ENCODE results near the gene SEMA3G.

SEMA3G gene

DNA sequence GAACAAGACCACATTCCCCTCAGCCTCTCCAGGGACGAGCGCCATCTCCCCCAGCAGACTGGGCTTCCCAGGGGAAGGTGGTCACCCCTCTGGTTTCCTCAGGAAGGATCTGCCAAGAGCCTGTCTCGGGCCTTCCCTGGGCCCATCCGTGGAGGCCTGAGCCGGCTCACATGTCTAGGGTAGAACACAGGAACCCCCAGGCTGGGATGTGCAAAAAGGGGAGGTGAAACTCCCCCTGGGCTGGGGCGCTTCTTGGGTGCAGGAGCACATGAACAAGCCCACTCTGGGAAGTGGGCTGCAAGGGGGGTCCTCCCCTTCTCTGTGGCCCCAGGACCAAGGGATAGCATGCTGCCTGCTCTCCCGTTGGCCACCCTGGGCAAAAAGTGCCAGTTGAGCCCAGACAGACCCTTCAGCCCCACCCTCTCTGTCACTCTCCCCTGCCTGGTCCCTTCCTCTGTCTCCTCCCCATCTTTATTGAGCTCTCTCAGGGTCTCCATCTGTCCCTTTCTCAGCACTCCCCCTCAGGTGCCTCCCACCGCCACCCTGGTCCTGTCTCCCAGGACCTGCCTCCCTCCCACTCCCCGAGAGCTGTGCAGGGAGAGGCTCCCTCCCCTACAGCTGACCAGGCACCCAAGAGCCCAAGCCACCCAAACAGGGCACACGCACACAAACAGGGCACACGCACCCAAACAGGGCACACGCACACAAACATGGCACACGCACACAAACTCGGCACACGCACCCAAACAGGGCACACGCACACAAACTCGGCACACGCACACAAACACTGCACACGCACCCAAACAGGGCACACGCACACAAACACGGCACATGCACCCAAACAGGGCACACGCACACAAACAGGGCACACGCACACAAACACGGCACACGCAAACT, 864 bp downstream of the SEMA3G start:
- DNase-seq (ENCODE audit: low read depth), result no peak
- H3K4me3 ChIP-seq (ENCODE audit: low read length), result no peak overlapping the region

DNA sequence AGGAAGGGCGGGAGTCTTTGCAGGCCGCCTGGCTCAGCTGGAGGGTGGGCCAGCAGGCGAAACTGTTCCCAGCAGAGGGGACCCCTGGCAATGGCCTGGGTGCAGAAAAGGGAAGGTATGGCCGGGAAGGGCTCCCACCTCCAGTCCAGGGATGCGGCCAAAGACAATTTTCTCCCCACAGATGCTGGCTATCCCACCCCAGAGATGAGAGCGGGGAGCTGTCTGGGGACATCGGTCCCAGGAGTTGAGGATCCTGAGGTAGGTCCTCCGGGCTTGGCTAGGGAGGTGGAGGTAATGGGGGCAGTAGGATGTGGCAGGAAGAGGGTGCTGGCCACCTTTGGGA, 1.7 kb downstream of the SEMA3G start:
- H3K4me3 ChIP-seq (ENCODE audit: low read length), result no peak overlapping the region
- DNase-seq (ENCODE audit: low read depth), result no peak
- TF ChIP-seq, protein P1, sequence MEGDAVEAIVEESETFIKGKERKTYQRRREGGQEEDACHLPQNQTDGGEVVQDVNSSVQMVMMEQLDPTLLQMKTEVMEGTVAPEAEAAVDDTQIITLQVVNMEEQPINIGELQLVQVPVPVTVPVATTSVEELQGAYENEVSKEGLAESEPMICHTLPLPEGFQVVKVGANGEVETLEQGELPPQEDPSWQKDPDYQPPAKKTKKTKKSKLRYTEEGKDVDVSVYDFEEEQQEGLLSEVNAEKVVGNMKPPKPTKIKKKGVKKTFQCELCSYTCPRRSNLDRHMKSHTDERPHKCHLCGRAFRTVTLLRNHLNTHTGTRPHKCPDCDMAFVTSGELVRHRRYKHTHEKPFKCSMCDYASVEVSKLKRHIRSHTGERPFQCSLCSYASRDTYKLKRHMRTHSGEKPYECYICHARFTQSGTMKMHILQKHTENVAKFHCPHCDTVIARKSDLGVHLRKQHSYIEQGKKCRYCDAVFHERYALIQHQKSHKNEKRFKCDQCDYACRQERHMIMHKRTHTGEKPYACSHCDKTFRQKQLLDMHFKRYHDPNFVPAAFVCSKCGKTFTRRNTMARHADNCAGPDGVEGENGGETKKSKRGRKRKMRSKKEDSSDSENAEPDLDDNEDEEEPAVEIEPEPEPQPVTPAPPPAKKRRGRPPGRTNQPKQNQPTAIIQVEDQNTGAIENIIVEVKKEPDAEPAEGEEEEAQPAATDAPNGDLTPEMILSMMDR (IDR thresholded peaks at IDR 0.05; ENCODE audit: insufficient read depth, low read depth, low read length, missing control alignments), result no peak

More for the DNA sequence above, 864 bp downstream of the SEMA3G start:
- TF ChIP-seq, protein P1 (IDR thresholded peaks at IDR 0.05; ENCODE audit: insufficient read depth, low read depth, low read length, missing control alignments), result no peak

DNA sequence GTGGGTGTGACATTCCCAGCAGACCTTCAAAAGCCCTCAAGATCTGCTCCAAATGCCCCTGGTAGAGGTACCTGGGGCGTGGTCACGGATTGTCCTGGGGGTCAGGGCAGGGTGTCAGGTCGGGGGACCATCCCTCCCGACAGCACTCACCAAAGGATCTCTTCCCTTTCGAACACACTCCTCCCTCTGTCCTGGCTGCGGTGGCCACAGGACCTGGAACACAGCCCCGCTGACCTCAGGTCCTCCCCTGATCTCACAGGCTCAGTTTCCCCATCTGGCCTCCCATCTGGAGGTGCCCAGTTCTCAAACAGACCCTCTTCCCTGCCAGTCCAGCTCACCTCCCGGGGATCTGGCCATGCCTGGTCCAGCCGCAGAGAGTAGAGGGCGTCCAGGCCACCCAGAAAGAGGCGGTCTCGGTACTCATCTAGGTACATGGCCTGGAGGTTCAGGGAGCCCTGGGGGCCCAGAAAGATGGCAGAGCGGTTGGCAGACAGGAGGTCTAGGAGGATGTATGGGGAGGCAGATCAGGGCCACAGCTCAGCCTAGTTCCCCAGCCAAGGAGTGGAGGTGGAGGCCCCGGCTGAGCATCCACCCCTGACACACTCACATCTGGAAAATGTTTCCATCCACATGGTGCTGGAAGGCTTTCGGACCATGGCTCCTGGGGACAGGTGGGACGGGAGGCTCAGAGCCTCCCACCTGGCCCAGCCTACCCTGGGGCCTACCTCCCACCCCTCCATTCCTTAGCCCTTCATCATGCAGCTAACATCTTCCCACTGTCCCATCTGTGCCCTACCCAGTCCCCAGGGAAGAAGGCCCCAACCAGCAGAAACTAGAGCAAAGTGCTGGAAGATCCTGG, 2.3 kb downstream of the SEMA3G start:
- TF ChIP-seq, protein P1 (IDR thresholded peaks at IDR 0.05; ENCODE audit: insufficient read depth, low read depth, low read length, missing control alignments), result no peak
- no peak overlapping the region for H3K4me3 ChIP-seq (ENCODE audit: low read length)
- no peak for DNase-seq (ENCODE audit: low read depth)

DNA sequence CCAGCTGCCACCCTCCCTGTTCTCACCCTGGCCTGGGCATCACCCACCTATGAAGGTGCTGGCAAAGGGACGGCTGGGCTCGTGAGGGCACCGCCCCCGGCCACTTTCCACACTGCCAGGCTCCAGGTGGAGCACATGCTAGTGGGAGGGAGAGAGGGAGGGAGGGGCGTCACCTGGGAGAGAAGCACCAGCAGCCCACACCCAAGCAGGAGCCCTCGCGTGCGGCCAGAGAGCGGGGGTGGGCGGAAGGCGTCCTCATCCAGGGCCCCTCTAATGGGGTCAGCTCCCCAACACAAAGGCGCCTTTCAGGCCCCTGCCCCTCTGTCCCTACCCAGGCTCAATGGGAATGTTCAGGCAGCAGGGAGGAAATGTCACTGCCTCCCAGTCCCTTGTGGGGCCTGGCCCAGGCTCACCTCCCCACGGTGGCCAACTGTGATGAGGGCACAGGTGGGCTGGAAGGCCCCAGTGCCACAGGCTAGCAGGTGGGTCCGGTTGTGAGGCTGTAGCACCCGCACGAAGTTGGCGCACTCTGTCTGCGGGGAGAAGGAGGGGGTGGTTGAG, 3.1 kb downstream of the SEMA3G start:
- TF ChIP-seq, protein P1 (IDR thresholded peaks at IDR 0.05; ENCODE audit: insufficient read depth, low read depth, low read length, missing control alignments), result no peak
- no peak for DNase-seq (ENCODE audit: low read depth)
- no peak overlapping the region for H3K4me3 ChIP-seq (ENCODE audit: low read length)

DNA sequence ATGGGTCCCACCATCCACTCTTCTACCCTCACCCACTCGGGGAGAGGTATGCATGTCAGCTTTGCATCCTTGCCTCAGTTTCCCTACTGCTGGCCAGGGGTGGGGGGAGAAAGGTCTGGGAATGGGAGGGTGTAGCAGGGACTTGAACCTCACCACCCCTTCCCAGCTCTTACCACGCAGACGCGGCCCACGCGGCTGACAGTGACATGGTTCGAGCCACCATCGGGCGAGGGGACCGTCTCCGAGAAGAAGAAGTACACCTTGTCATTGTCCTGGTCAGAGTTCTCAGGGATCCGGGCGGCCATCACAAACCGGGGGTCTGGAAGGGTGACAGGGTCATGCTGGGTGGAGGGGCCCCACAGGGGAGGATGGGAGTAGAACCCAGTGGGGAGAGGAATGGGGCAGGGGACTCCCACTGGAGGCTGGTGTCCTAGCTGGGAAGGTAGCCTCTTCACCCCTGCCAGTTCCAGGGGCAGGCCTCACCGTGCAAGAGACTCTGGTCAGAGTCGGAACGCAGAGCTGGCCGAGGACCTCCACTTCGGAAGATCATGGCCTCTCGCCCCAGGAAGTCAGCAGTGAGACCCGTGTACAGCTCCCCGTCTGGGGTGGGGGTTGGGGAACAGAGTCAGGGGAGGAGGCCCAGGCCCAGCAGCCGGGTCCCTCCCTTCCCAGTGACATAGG, 3.7 kb downstream of the SEMA3G start:
- no peak for DNase-seq (ENCODE audit: low read depth)
- no peak overlapping the region for H3K4me3 ChIP-seq (ENCODE audit: low read length)
- TF ChIP-seq, protein P1 (IDR thresholded peaks at IDR 0.05; ENCODE audit: insufficient read depth, low read depth, low read length, missing control alignments), result no peak

DNA sequence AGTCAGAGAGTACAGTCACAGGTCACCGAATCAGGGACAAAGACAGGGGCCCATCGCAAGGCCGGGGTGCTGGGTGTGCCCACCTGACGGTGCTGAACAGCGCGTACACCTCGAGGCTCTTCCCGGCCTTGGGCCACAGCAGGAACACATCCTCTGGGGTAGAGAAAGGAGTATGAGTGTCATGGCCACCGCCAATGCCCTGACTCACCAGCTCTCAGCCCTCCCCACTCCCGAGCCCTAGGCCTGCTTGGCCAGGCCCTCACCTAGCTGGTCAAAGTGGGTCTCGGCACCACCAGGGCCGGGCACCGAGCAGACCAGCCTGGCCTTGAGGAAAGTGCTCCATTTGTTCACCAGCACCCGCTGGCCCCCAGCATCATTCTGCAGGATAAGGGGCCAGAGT, 4.2 kb downstream of the SEMA3G start:
- TF ChIP-seq, protein P1 (IDR thresholded peaks at IDR 0.05; ENCODE audit: insufficient read depth, low read depth, low read length, missing control alignments), result no peak
- DNase-seq (ENCODE audit: low read depth), result no peak
- no peak overlapping the region for H3K4me3 ChIP-seq (ENCODE audit: low read length)
